Measurements from ENCODE around the gene OPHN1.

DNA sequence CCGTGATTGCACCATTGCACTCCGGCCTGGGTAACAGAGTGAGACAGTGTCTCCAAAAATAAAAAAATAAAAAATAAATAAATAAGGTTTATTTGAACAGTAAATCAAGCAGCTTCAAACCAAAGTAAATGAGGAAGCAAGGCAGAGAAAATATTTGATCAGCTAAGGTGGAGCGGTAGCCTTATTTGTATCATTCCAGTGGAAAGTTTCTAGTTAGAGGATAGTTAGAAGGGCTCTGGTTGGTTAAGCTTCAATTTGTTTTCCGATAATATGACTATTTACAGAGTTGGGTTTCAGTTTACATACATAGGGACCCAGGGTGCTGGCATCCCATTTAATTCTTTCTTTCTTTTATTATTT, 21.8 kb upstream of the OPHN1 start:
- TF ChIP-seq FOS (IDR thresholded peaks at IDR 0.05; ENCODE audit: borderline replicate concordance, insufficient read depth, low read length), result no peak
- no peak for TF ChIP-seq CTCF (IDR thresholded peaks at IDR 0.05; ENCODE audit: extremely low read depth in 1 of 2, insufficient read depth in 1 of 2, low read depth in 1 of 2, low read length in 2 of 2)
- TF ChIP-seq POLR2AphosphoS5 (IDR thresholded peaks at IDR 0.05; ENCODE audit: insufficient read depth, low read depth, low read length), result no peak
- TF ChIP-seq POLR2A (IDR thresholded peaks at IDR 0.05; ENCODE audit: low read depth, low read length), result no peak

Measured in endothelial cell of umbilical vein (primary cell).